AG04450 (cell line): ENCODE data around the gene AQP12B. TPM values are rescaled to one million over a fixed set of nuclear protein-coding genes. Genes with fewer than 3 reads are reported as not detected.
"Not testable (repeated sequence)": the region's sequence is repeated elsewhere in the genome, so short reads cannot be mapped to it uniquely, and the experiment has no call there.

Source experiments
- CTCF ChIA-PET: fragments of 300-600, 350-600 bp; formaldehyde crosslinking; extraction: SDS; loops from one replicate; lab custom pipeline; 2022; ENCODE audit warnings: antibody characterized with exemption, inconsistent platforms; lab: Charles Lee
- POLR2A ChIA-PET: fragments of 350-600 bp; formaldehyde crosslinking; extraction: SDS; loops from one replicate; lab custom pipeline; 2021; ENCODE audit warnings: antibody characterized with exemption, inconsistent platforms; lab: Yijun Ruan, JAX
- DNase-seq: peaks from one replicate; pipeline ENCODE4 v3.0.0-alpha.2; 2011; ENCODE audit warnings: low read depth, low spot score
- H3K27ac ChIP-seq: one replicate; pipeline ENCODE4 v1.5.1; 2012; ENCODE audit warnings: low read depth, low read length, control low read depth
- H3K27me3 ChIP-seq: one replicate; pipeline ENCODE4 v1.6.0; 2012; ENCODE audit warnings: low read length; ENCODE audit not compliant: control insufficient read depth, insufficient read depth
- H3K4me3 ChIP-seq: 2 replicates; pipeline ENCODE4 v1.5.1; 2011; ENCODE audit warnings: mild to moderate bottlenecking, low read depth, low read length, control low read depth
- H3K9me3 ChIP-seq: 2 replicates; pipeline ENCODE4 v1.5.1; 2012; ENCODE audit warnings: low read length; ENCODE audit not compliant: control insufficient read depth, insufficient read depth
- CTCF ChIP-seq: IDR thresholded peaks from 2 replicates; pipeline ENCODE4 v1.5.1; 2011; ENCODE audit warnings: low read depth, low read length, control low read depth, inconsistent platforms
- polyA plus RNA-seq: library from polyadenylated mRNA; depleted of rRNA; stranded (reverse); fragments of >200 nt; gene quantifications from 2 replicates; pipeline ENCODE4 v1.2.3, GENCODE V29; 2011

The AQP12B gene
- polyA plus RNA-seq, 1 experiment, result not detected

- Histone ChIP-seq H3K9me3 (no peaks in the 10 kb centered on the region), H3K4me3 (no peak overlapping the region), H3K27ac (no peak overlapping the region), H3K27me3 (no peaks in the 10 kb centered on the region)
- ChIA-PET POLR2A (no interaction called here), CTCF (no interaction called here)
- no peak for DNase-seq
- no peak for TF ChIP-seq CTCF
Measured at GRCh38 chr2:240662681-240663080, 20.0 kb downstream of the AQP12B start.

- DNase-seq, CTCF ChIA-PET, H3K27ac ChIP-seq, H3K27me3 ChIP-seq, POLR2A ChIA-PET, H3K9me3 ChIP-seq, H3K4me3 ChIP-seq: not testable (repeated sequence)
Measured at GRCh38 chr2:240659883-240660282, 22.8 kb downstream of the AQP12B start.

GRCh38 chr2:240655931-240656886, 26.5 kb downstream of the AQP12B start:
- no peak for TF ChIP-seq CTCF
- DNase-seq, result no peak
- Histone ChIP-seq H3K27ac (no peak overlapping the region), H3K4me3 (no peak overlapping the region), H3K9me3 (no peaks in the 10 kb centered on the region), H3K27me3 (peaks cover 9% of the 10 kb centered on the region)
- ChIA-PET POLR2A (no interaction called here), CTCF (interaction anchor here (0.6 kb wide), 1 partner anchor 29 kb away, joined by 4 read pairs; no protein-coding TSS in a partner anchor)

- H3K27me3 ChIP-seq, result peaks cover 39% of the 10 kb centered on the region
- H3K4me3 ChIP-seq, result no peak overlapping the region
- H3K9me3 ChIP-seq, result no peaks in the 10 kb centered on the region; the same call in 1 of the 2 replicates
- CTCF ChIA-PET, result no interaction called here
- POLR2A ChIA-PET, result interaction anchor here (0.7 kb wide), 1 partner anchor 10 kb away, joined by 4 read pairs; no protein-coding TSS in a partner anchor
- TF ChIP-seq CTCF, result no peak
- H3K27ac ChIP-seq, result no peak overlapping the region
- DNase-seq, result no peak
Measured at GRCh38 chr2:240651185-240651584, 31.5 kb downstream of the AQP12B start.

- Histone ChIP-seq H3K9me3 (no peaks in the 10 kb centered on the region; the same call in 1 of the 2 replicates), H3K4me3 (no peak overlapping the region), H3K27me3 (peaks cover 42% of the 10 kb centered on the region), H3K27ac (no peak overlapping the region)
- ChIA-PET POLR2A (no interaction called here), CTCF (no interaction called here)
- no peak for TF ChIP-seq CTCF
- no peak for DNase-seq
Measured at GRCh38 chr2:240650254-240650965, 32.3 kb downstream of the AQP12B start.
